Activated gamma-delta T cell (primary cell): ENCODE measurements around the gene CAPRIN2.

ENCODE experiments used
- DNase-seq: peaks from one replicate; lab custom pipeline; 2025; lab: John Stamatoyannopoulos, UW

The CAPRIN2 gene

GRCh38 chr12:30700216-30700900 lies 54.4 kb downstream of the CAPRIN2 start:
- no peak for DNase-seq

GRCh38 chr12:30698346-30698745 lies 56.4 kb downstream of the CAPRIN2 start:
- DNase-seq = no peak

- no peak for DNase-seq
These were observed 57.8 kb downstream of the CAPRIN2 start for GRCh38 chr12:30696943-30697342.

GRCh38 chr12:30696486-30696885 lies 58.3 kb downstream of the CAPRIN2 start:
- DNase-seq = no peak

- no peak for DNase-seq
These were observed 58.7 kb downstream of the CAPRIN2 start for GRCh38 chr12:30696103-30696408.

- DNase-seq = peak; percentile 64
These were observed 59.3 kb downstream of the CAPRIN2 start, which contains the start of gene IPO8 for GRCh38 chr12:30695199-30696102. IPO8 (minus strand) TSS chr12:30695869; CDS start chr12:30695647, 222 bp downstream.

GRCh38 chr12:30694412-30695198 lies 60.1 kb downstream of the CAPRIN2 start:
- no peak for DNase-seq

- no peak for DNase-seq
These were observed 62.3 kb downstream of the CAPRIN2 start for GRCh38 chr12:30692470-30692869.

GRCh38 chr12:30691122-30691879 lies 63.5 kb downstream of the CAPRIN2 start:
- DNase-seq = no peak

GRCh38 chr12:30687265-30687986 lies 67.3 kb downstream of the CAPRIN2 start:
- DNase-seq = no peak

- DNase-seq = no peak
These were observed 75.5 kb downstream of the CAPRIN2 start for GRCh38 chr12:30679241-30679640.

- no peak for DNase-seq
These were observed 76.5 kb downstream of the CAPRIN2 start for GRCh38 chr12:30678221-30678620.

- DNase-seq = no peak
These were observed 93.5 kb downstream of the CAPRIN2 start for GRCh38 chr12:30661210-30661609.
